Muscle layer of colon (tissue), 2 donors: ENCODE data around the gene B9D2.

Source experiments
- H3K27ac ChIP-seq: one replicate; pipeline ENCODE4 v1.7.0; 2013; ENCODE audit warnings: low read depth, mild to moderate bottlenecking, low read length, moderate library complexity
- H3K27me3 ChIP-seq, 2 donors: one replicate each; pipeline ENCODE4 v1.7.0; 2013; ENCODE audit warnings: low read length in 2 of 2, mild to moderate bottlenecking in 2 of 2; ENCODE audit not compliant: insufficient read depth in 2 of 2, control insufficient read depth in 1 of 2
- H3K36me3 ChIP-seq: one replicate; pipeline ENCODE4 v1.7.0; 2013; ENCODE audit warnings: mild to moderate bottlenecking, low read length; ENCODE audit not compliant: insufficient read depth
- H3K4me1 ChIP-seq: one replicate; pipeline ENCODE4 v1.7.0; 2013; ENCODE audit warnings: mild to moderate bottlenecking, low read length; ENCODE audit not compliant: insufficient read depth
- H3K4me3 ChIP-seq, 2 donors: one replicate each; pipeline ENCODE4 v1.7.0; 2013; ENCODE audit warnings: low read length in 2 of 2, low read depth in 1 of 2, mild to moderate bottlenecking in 1 of 2, moderate library complexity in 1 of 2
- H3K9ac ChIP-seq: one replicate; pipeline ENCODE4 v1.7.0; 2013; ENCODE audit warnings: low read length
- H3K9me3 ChIP-seq: one replicate; pipeline ENCODE4 v1.7.0; 2013; ENCODE audit warnings: mild to moderate bottlenecking, low read length
- donor health status: abdominal sarcoma.
- donor health status: Adenocarcinoma of cecum.

B9D2 gene

DNA sequence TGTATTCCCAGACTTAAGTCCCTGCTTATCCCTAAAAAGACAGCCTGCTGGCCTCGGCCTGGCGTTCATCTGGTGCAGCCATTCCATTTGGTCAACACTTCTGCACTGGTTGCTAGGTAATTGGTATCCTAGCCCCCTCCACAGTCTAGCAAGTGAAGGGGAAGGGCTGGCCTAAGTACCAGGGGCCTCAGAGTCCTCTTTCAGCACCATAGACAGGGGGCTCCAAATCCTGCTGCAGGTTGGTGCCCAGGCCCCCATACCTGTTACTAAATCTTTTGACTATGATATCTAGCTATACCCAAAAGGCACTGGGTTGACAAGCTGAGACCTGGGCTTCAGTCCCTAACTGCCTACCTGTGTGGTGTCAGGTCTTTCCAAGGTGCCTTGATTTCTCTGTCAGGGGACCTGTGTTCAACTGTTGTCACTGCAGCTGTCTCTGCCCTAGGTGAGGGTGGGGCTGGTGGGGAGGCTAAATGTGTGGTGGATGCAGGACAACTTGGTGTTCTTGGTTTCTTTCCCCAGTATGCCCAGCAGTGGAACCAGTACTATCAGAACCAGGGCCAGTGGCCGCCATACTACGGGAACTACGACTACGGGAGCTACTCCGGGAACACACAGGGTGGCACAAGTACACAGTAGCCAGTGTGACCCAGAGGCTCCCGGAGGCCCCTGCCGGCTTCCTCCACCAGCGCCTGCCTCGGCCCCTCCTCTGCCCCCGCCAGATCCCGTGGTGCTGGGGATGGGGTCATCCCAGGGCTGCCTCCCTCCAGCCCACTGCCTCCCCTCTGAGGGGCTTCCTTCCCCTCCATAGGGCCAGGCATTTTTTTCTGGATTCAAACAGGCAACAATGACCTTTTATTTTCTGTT lies 57.8 kb downstream of the B9D2 start:
- H3K4me3 ChIP-seq: no peak overlapping the region
- H3K27me3 ChIP-seq: no peaks in the 10 kb centered on the region
- H3K4me1 ChIP-seq: peaks cover 26% of the 10 kb centered on the region
- H3K36me3 ChIP-seq: peaks cover 70% of the 10 kb centered on the region
- H3K27ac ChIP-seq: no peak overlapping the region
- no peaks in the 10 kb centered on the region for H3K9me3 ChIP-seq
- H3K9ac ChIP-seq: no peak overlapping the region

GRCh38 chr19:41304706-41305483 lies 59.1 kb downstream of the B9D2 start:
- H3K27me3 ChIP-seq: no peaks in the 10 kb centered on the region
- no peak overlapping the region for H3K4me3 ChIP-seq
- peaks cover 78% of the 10 kb centered on the region for H3K36me3 ChIP-seq
- H3K9me3 ChIP-seq: no peaks in the 10 kb centered on the region
- peaks cover 27% of the 10 kb centered on the region for H3K4me1 ChIP-seq
- H3K9ac ChIP-seq: no peak overlapping the region
- H3K27ac ChIP-seq: no peak overlapping the region
